IMR-90 (cell line): ENCODE measurements around the gene SERPINA5. TPM values are rescaled to one million over a fixed set of nuclear protein-coding genes. Genes with fewer than 3 reads are reported as not detected.

Experiments used
- ATAC-seq: fragments of 200-7000 bp; cut with Tn5 transposase; 2 replicates; pipeline ENCODE4 v1.9.1; 2020; ENCODE audit warnings: low read depth, mild to moderate bottlenecking, moderate library complexity
- BruUV-seq: library from RNA; stranded (reverse); fragments of 400-500 nt; replicated peaks from 2 replicates; lab custom pipeline; 2021; lab: Mats Ljungman, UMichigan
- CTCF ChIA-PET: fragments of 300-600 bp; formaldehyde crosslinking; extraction: SDS; loops from one replicate; lab custom pipeline; 2021; ENCODE audit warnings: antibody characterized with exemption; lab: Yijun Ruan, JAX
- POLR2A ChIA-PET: fragments of 300-600 bp; sonication (Branson Sonifier 250); formaldehyde crosslinking; loops from one replicate; lab custom pipeline; 2022; ENCODE audit warnings: antibody characterized with exemption; ENCODE audit not compliant: unreplicated experiment; lab: Charles Lee
- DNase-seq: peaks from one replicate; pipeline ENCODE4 v3.0.0; 2013
- H2AFZ ChIP-seq: replicated peaks from 2 replicates; pipeline ENCODE3; 2013; ENCODE audit warnings: low read length, mild to moderate bottlenecking; ENCODE audit not compliant: poor library complexity
- H2AK5ac ChIP-seq: 2 replicates; pipeline ENCODE4 v1.6.1; 2013; ENCODE audit warnings: low read depth, low read length, inconsistent platforms
- H2AK9ac ChIP-seq: replicated peaks from 2 replicates; pipeline ENCODE3; 2013; ENCODE audit warnings: mild to moderate bottlenecking, low read depth, low read length, moderate library complexity; ENCODE audit not compliant: poor library complexity
- H2BK120ac ChIP-seq: 2 replicates; pipeline ENCODE4 v1.6.1; 2013; ENCODE audit warnings: low read depth, low read length, inconsistent platforms
- H2BK15ac ChIP-seq: 3 replicates; pipeline ENCODE4 v1.6.1; 2013; ENCODE audit warnings: low read depth, low read length, inconsistent platforms
- H2BK20ac ChIP-seq: 2 replicates; pipeline ENCODE4 v1.6.1; 2013; ENCODE audit warnings: low read depth, mild to moderate bottlenecking, inconsistent platforms, low read length, moderate library complexity
- H2BK5ac ChIP-seq: 2 replicates; pipeline ENCODE4 v1.6.1; 2013; ENCODE audit warnings: mild to moderate bottlenecking, low read depth, low read length, inconsistent platforms; ENCODE audit not compliant: poor library complexity, severe bottlenecking
- H3K14ac ChIP-seq: replicated peaks from 2 replicates; pipeline ENCODE4 v1.6.1; 2013; ENCODE audit warnings: low read depth, low read length, inconsistent platforms
- H3K18ac ChIP-seq: 2 replicates; pipeline ENCODE4 v1.6.1; 2013; ENCODE audit warnings: low read depth, low read length, control low read depth
- H3K23ac ChIP-seq: 2 replicates; pipeline ENCODE4 v1.6.1; 2013; ENCODE audit warnings: low read depth, low read length, inconsistent platforms
- H3K27ac ChIP-seq: 2 replicates; pipeline ENCODE4 v1.5.1; 2013; ENCODE audit warnings: mild to moderate bottlenecking, control low read depth, low read length; ENCODE audit not compliant: insufficient read depth
- H3K27me3 ChIP-seq: 2 replicates; pipeline ENCODE4 v1.6.1; 2013; ENCODE audit warnings: low read length; ENCODE audit not compliant: control insufficient read depth, insufficient read depth
- H3K36me3 ChIP-seq: 2 replicates; pipeline ENCODE4 v1.6.1; 2013; ENCODE audit warnings: low read length, mixed read lengths; ENCODE audit not compliant: control insufficient read depth, insufficient read depth
- H3K4ac ChIP-seq: 2 replicates; pipeline ENCODE4 v1.6.1; 2013; ENCODE audit warnings: low read depth, low read length, inconsistent platforms
- H3K4me1 ChIP-seq: 2 replicates; pipeline ENCODE4 v1.6.1; 2013; ENCODE audit warnings: low read length, mixed read lengths; ENCODE audit not compliant: control insufficient read depth, insufficient read depth
- H3K4me2 ChIP-seq: 2 replicates; pipeline ENCODE4 v1.6.1; 2013; ENCODE audit warnings: low read depth, mild to moderate bottlenecking, control low read depth, low read length, moderate library complexity
- H3K4me3 ChIP-seq: 2 replicates; pipeline ENCODE4 v1.5.1; 2013; ENCODE audit warnings: low read depth, mild to moderate bottlenecking, control low read depth, low read length, moderate library complexity; ENCODE audit not compliant: insufficient read depth
- H3K56ac ChIP-seq: 2 replicates; pipeline ENCODE4 v1.6.1; 2013; ENCODE audit warnings: low read length, inconsistent platforms; ENCODE audit not compliant: insufficient read depth; ENCODE audit errors: extremely low read depth
- H3K79me1 ChIP-seq, 2 experiments: 2 replicates each; pipeline ENCODE4 v1.6.1; 2013; ENCODE audit warnings: low read length in 2 of 2, inconsistent platforms in 1 of 2, low read depth in 1 of 2
- H3K9ac ChIP-seq: 2 replicates; pipeline ENCODE4 v1.6.1; 2013; ENCODE audit warnings: low read depth, low read length, control low read depth
- H3K9me1 ChIP-seq: 2 replicates; pipeline ENCODE4 v1.6.1; 2013; ENCODE audit warnings: low read length, inconsistent platforms; ENCODE audit not compliant: insufficient read depth
- H3K9me3 ChIP-seq: 2 replicates; pipeline ENCODE4 v1.6.1; 2013; ENCODE audit warnings: low read length; ENCODE audit not compliant: control insufficient read depth, insufficient read depth
- H4K20me1 ChIP-seq: 2 replicates; pipeline ENCODE4 v1.6.1; 2013; ENCODE audit warnings: low read length, inconsistent platforms; ENCODE audit not compliant: insufficient read depth
- H4K5ac ChIP-seq: 2 replicates; pipeline ENCODE4 v1.6.1; 2013; ENCODE audit warnings: mild to moderate bottlenecking, low read depth, low read length, control low read depth
- H4K8ac ChIP-seq, 2 experiments: 2 replicates each; pipeline ENCODE4 v1.6.1; 2013; ENCODE audit warnings: low read depth in 2 of 2, low read length in 2 of 2, control low read depth in 1 of 2, inconsistent platforms in 1 of 2
- H4K91ac ChIP-seq: 2 replicates; pipeline ENCODE4 v1.6.1; 2013; ENCODE audit warnings: low read depth, low read length, inconsistent platforms; ENCODE audit not compliant: insufficient read depth
- BHLHE40 ChIP-seq: fragments of 150-350 bp; IDR thresholded peaks from 2 replicates; pipeline ENCODE4 v1.6.1; 2016; ENCODE audit warnings: mild to moderate bottlenecking, low read depth, low read length
- CEBPB ChIP-seq: IDR thresholded peaks from 2 replicates; pipeline ENCODE4 v1.6.1; 2012; ENCODE audit warnings: low read depth, low read length, improper control_type of control experiment
- CHD1 ChIP-seq: IDR thresholded peaks from 2 replicates; pipeline ENCODE4 v1.6.1; 2012; ENCODE audit warnings: low read depth, low read length, improper control_type of control experiment
- CTCF ChIP-seq: conservative IDR thresholded peaks from 2 replicates; pipeline ENCODE4 v1.5.1; 2012; ENCODE audit warnings: mild to moderate bottlenecking, low read depth, low read length, improper control_type of control experiment
- ELK1 ChIP-seq: fragments of 150-350 bp; IDR thresholded peaks from 2 replicates; pipeline ENCODE4 v1.6.1; 2016; ENCODE audit warnings: low read depth, mild to moderate bottlenecking, low read length, moderate library complexity, borderline replicate concordance
- FOS ChIP-seq: fragments of 150-350 bp; IDR thresholded peaks from 2 replicates; pipeline ENCODE4 v1.6.1; 2016; ENCODE audit warnings: low read depth, low read length
- MAFK ChIP-seq: IDR thresholded peaks from 2 replicates; pipeline ENCODE4 v1.6.1; 2012; ENCODE audit warnings: low read depth, low read length, improper control_type of control experiment
- MAZ ChIP-seq: IDR thresholded peaks from 2 replicates; pipeline ENCODE4 v1.6.1; 2012; ENCODE audit warnings: low read depth, mild to moderate bottlenecking, low read length, improper control_type of control experiment, moderate library complexity, borderline replicate concordance
- MXI1 ChIP-seq: IDR thresholded peaks from 2 replicates; pipeline ENCODE4 v1.6.1; 2012; ENCODE audit warnings: low read depth, mild to moderate bottlenecking, low read length, moderate library complexity, borderline replicate concordance
- NFE2L2 ChIP-seq: fragments of 150-350 bp; IDR thresholded peaks from 2 replicates; pipeline ENCODE4 v1.6.1; 2016; ENCODE audit warnings: low read depth, mild to moderate bottlenecking, low read length
- POLR2A ChIP-seq: IDR thresholded peaks from 2 replicates; pipeline ENCODE4 v1.6.1; 2012; ENCODE audit warnings: mild to moderate bottlenecking, low read depth, low read length
- RAD21 ChIP-seq: IDR thresholded peaks from 2 replicates; pipeline ENCODE4 v1.6.1; 2012; ENCODE audit warnings: low read length, improper control_type of control experiment
- RFX5 ChIP-seq: IDR thresholded peaks from 2 replicates; pipeline ENCODE4 v1.8.0; 2012; ENCODE audit warnings: low read depth, mild to moderate bottlenecking, low read length, moderate library complexity
- SMC3 ChIP-seq: fragments of 150-350 bp; IDR thresholded peaks from 2 replicates; pipeline ENCODE4 v1.6.1; 2016; ENCODE audit warnings: low read depth, mild to moderate bottlenecking, antibody characterized with exemption, low read length, moderate library complexity
- WGBS, 2 experiments: methylation state at CpG; one replicate each; pipeline versions ENCODE4 v1.1.5 to v1.1.7; 2013; ENCODE audit warnings: missing lambda C conversion rate in 2 of 2; ENCODE audit not compliant: insufficient read length in 1 of 2; ENCODE audit errors: extremely low coverage in 2 of 2; 5-methylcytosine and 5-hydroxymethylcytosine counted together
- dilution Hi-C: fragments of 300-500 bp; cut with HindIII; formaldehyde crosslinking; loops from one replicate; pipeline ENCODE4 v1.14.3; 2018; ENCODE audit warnings: low sequenced_read_pairs; ENCODE audit not compliant: unreplicated experiment
- in situ Hi-C: fragments of 300-500 bp; cut with MboI; formaldehyde crosslinking; loops from 3 replicates; pipeline ENCODE4 v1.14.3; 2019; ENCODE audit warnings: low sequenced_read_pairs, inconsistent platforms, mixed read lengths
- intact Hi-C: fragments of 100-400 bp; cut with micrococcal nuclease; formaldehyde crosslinking; loops from 2 replicates; pipeline ENCODE4 v1.10.0; 2022
- polyA plus RNA-seq, 3 experiments: library from polyadenylated mRNA; depleted of rRNA; stranded (reverse); fragments of >200 nt; gene quantifications; 2 replicates each; pipeline ENCODE4 v1.2.3, GENCODE V29; 2012; ENCODE audit warnings: low replicate concordance in 1 of 3
- total RNA-seq: library from RNA; depleted of rRNA; stranded (reverse); fragments of >200 nt; gene quantifications from 2 replicates; pipeline ENCODE4 v1.2.3, GENCODE V29; 2012
- TF ChIP-seq, protein P1 (sequence below): fragments of 150-350 bp; IDR thresholded peaks from 2 replicates; pipeline ENCODE4 v1.6.1; 2017; ENCODE audit warnings: mild to moderate bottlenecking, antibody characterized with exemption, low read length, low read depth

Gene SERPINA5
- total and polyA plus RNA-seq, 2 of the 4 experiments (the other 2 are of a cell fraction): not detected

- TF ChIP-seq ELK1 (no peak), MAZ (no peak), MAFK (no peak), RAD21 (no peak), SMC3 (no peak), MXI1 (no peak), POLR2A (no peak), FOS (no peak), CTCF (no peak), NFE2L2 (no peak), BHLHE40 (no peak), CEBPB (no peak), CHD1 (no peak), RFX5 (no peak)
- TF ChIP-seq, protein P1, sequence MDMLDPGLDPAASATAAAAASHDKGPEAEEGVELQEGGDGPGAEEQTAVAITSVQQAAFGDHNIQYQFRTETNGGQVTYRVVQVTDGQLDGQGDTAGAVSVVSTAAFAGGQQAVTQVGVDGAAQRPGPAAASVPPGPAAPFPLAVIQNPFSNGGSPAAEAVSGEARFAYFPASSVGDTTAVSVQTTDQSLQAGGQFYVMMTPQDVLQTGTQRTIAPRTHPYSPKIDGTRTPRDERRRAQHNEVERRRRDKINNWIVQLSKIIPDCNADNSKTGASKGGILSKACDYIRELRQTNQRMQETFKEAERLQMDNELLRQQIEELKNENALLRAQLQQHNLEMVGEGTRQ: no peak
- Histone ChIP-seq H3K18ac (no peak overlapping the region), H3K4ac (no peak overlapping the region), H3K9me3 (no peaks in the 10 kb centered on the region), H4K8ac (no peak overlapping the region), H4K91ac (no peak overlapping the region), H3K4me2 (no peak overlapping the region), H2AK5ac (no peak overlapping the region), H2BK15ac (no peak overlapping the region), H3K23ac (no peak overlapping the region), H3K36me3 (no peaks in the 10 kb centered on the region), H2AFZ (no peak overlapping the region), H3K4me1 (no peaks in the 10 kb centered on the region), H3K14ac (no peak overlapping the region), H3K9ac (no peak overlapping the region), H3K27me3 (peaks cover 6% of the 10 kb centered on the region), H3K79me1 (no peaks in the 10 kb centered on the region), H2AK9ac (no peak overlapping the region), H3K4me3 (no peak overlapping the region), H3K56ac (no peak overlapping the region), H4K5ac (no peak overlapping the region), H3K27ac (no peak overlapping the region), H2BK20ac (no peak overlapping the region), H2BK120ac (no peak overlapping the region), H3K9me1 (no peaks in the 10 kb centered on the region), H2BK5ac (no peak overlapping the region), H4K20me1 (no peaks in the 10 kb centered on the region)
- ATAC-seq (no peak), DNase-seq (no peak)
- dilution Hi-C loops: no loop called here
- no CpG with 5 or more reads among the region's 1 CpG for WGBS, 2 experiments
- intact Hi-C loops: no loop called here
- CTCF ChIA-PET: no interaction called here
- POLR2A ChIA-PET: no interaction called here
- in situ Hi-C loops: no loop called here
- no TSS peak for BruUV-seq
Observed at GRCh38 chr14:94631050-94631449, 49.8 kb downstream of the SERPINA5 start.
